GM12878 (cell line): ENCODE data around the gene BLOC1S3. TPM values are rescaled to one million over a fixed set of nuclear protein-coding genes. Genes with fewer than 3 reads are reported as not detected.

ENCODE experiments used
- ATAC-seq: fragments of 200-7000 bp; cut with Tn5 transposase; 3 replicates; pipeline ENCODE4 v1.9.1; 2020; ENCODE audit warnings: mild to moderate bottlenecking, moderate library complexity
- BruUV-seq: library from RNA; stranded (reverse); fragments of 400-500 nt; replicated peaks from 2 replicates; lab custom pipeline; 2021; lab: Mats Ljungman, UMichigan
- CTCF ChIA-PET: fragments of 300-600 bp; sonication (Branson Sonifier 250); formaldehyde crosslinking; extraction: SDS; loops from one replicate; lab custom pipeline; 2021; ENCODE audit warnings: inconsistent platforms; lab: Yijun Ruan, JAX
- POLR2A ChIA-PET: fragments of 350-600 bp; formaldehyde crosslinking; extraction: SDS; loops from one replicate; lab custom pipeline; 2021; ENCODE audit warnings: inconsistent platforms; lab: Charles Lee
- RAD21 ChIA-PET: fragments of 300-600 bp; sonication (Branson Sonifier 250); formaldehyde crosslinking; loops from one replicate; lab custom pipeline; 2023; ENCODE audit warnings: antibody characterized with exemption; ENCODE audit not compliant: unreplicated experiment; lab: Charles Lee
- SMC1A ChIA-PET: fragments of 300-600 bp; sonication (Branson Sonifier 250); formaldehyde crosslinking; loops from one replicate; lab custom pipeline; 2023; ENCODE audit not compliant: unreplicated experiment, uncharacterized antibody; lab: Charles Lee
- DNase-seq: peaks from one replicate; pipeline ENCODE4 v3.0.0-alpha.2; 2011; ENCODE audit warnings: low read depth, low spot score
- FAIRE-seq: peaks from 3 replicates; lab custom pipeline; 2011; peaks lifted over from hg19 to GRCh38; lab: Jason Lieb, UNC
- H2AFZ ChIP-seq: 2 replicates; pipeline ENCODE4 v1.6.0; 2011; ENCODE audit warnings: low read depth, low read length, control low read depth; ENCODE audit not compliant: control insufficient read depth
- H3K27ac ChIP-seq: 2 replicates; pipeline ENCODE4 v1.5.1; 2011; ENCODE audit warnings: control low read depth; ENCODE audit not compliant: control insufficient read depth, insufficient read depth
- H3K27me3 ChIP-seq, 2 experiments: replicated peaks in 1 of 2; 2 replicates each; pipeline versions ENCODE4 v1.6.0 to v1.6.1; 2011; ENCODE audit warnings: low read length in 1 of 2; ENCODE audit not compliant: control insufficient read depth in 2 of 2, insufficient read depth in 2 of 2
- H3K36me3 ChIP-seq, 2 experiments: 2 replicates each; pipeline ENCODE4 v1.5.1; 2011; ENCODE audit warnings: low read length in 1 of 2; ENCODE audit not compliant: control insufficient read depth in 2 of 2, insufficient read depth in 2 of 2
- H3K4me1 ChIP-seq: 2 replicates; pipeline ENCODE4 v1.6.1; 2011; ENCODE audit warnings: mild to moderate bottlenecking, low read length, moderate library complexity, mixed read lengths; ENCODE audit not compliant: control insufficient read depth, insufficient read depth
- H3K4me2 ChIP-seq: 2 replicates; pipeline ENCODE4 v1.6.0; 2011; ENCODE audit warnings: control low read depth; ENCODE audit not compliant: control insufficient read depth, insufficient read depth
- H3K4me3 ChIP-seq: fragments of 200-600 bp; sonication (generic); 2 replicates; pipeline ENCODE4 v1.5.1; 2016
- H3K79me2 ChIP-seq: 2 replicates; pipeline ENCODE4 v1.6.0; 2011; ENCODE audit warnings: low read length; ENCODE audit not compliant: control insufficient read depth, insufficient read depth
- H3K9ac ChIP-seq: 2 replicates; pipeline ENCODE4 v1.8.0; 2011; ENCODE audit warnings: low read length, control low read depth, mixed read lengths; ENCODE audit not compliant: control insufficient read depth, insufficient read depth
- H3K9me3 ChIP-seq: replicated peaks from 3 replicates; pipeline ENCODE4 v1.5.1; 2011; ENCODE audit warnings: mild to moderate bottlenecking, low read length; ENCODE audit not compliant: control insufficient read depth, insufficient read depth
- H4K20me1 ChIP-seq: 2 replicates; pipeline ENCODE4 v1.6.0; 2011; ENCODE audit not compliant: control insufficient read depth, insufficient read depth
- BCL3 ChIP-seq: IDR thresholded peaks from 2 replicates; pipeline ENCODE4 v1.6.1; 2011; ENCODE audit warnings: borderline replicate concordance, low read depth, mild to moderate bottlenecking, moderate library complexity, low read length; ENCODE audit not compliant: insufficient read depth, poor library complexity, severe bottlenecking
- E2F8 ChIP-seq: fragments of 450-650 bp; IDR thresholded peaks from 2 replicates; pipeline ENCODE4 v1.6.1; 2018; ENCODE audit warnings: mild to moderate bottlenecking, low read depth, moderate library complexity; ENCODE audit not compliant: partially characterized antibody
- IRF3 ChIP-seq: fragments of 450-650 bp; IDR thresholded peaks from 2 replicates; pipeline ENCODE4 v1.6.1; 2014; ENCODE audit warnings: mild to moderate bottlenecking
- NFXL1 ChIP-seq: fragments of 450-650 bp; IDR thresholded peaks from 2 replicates; pipeline ENCODE4 v1.6.1; 2017; ENCODE audit warnings: antibody characterized with exemption, mild to moderate bottlenecking, borderline replicate concordance
- RAD21 ChIP-seq: IDR thresholded peaks from 2 replicates; pipeline ENCODE4 v1.6.1; 2011; ENCODE audit warnings: mild to moderate bottlenecking, low read depth, low read length, moderate library complexity; ENCODE audit not compliant: insufficient read depth
- RAD51 ChIP-seq: fragments of 450-650 bp; IDR thresholded peaks from 2 replicates; pipeline ENCODE4 v1.6.1; 2016; ENCODE audit warnings: moderate library complexity, mild to moderate bottlenecking, inconsistent platforms
- RELB ChIP-seq: fragments of 450-650 bp; IDR thresholded peaks from 2 replicates; pipeline ENCODE4 v1.6.1; 2017; ENCODE audit warnings: low read depth, mild to moderate bottlenecking, moderate library complexity
- ZNF217 ChIP-seq: fragments of 450-650 bp; IDR thresholded peaks from 2 replicates; pipeline ENCODE4 v1.6.1; 2017; ENCODE audit warnings: antibody characterized with exemption, mild to moderate bottlenecking
- WGBS: methylation state at CpG from one replicate; pipeline ENCODE4 v1.1.6; 2016; ENCODE audit warnings: low lambda C conversion rate; ENCODE audit not compliant: insufficient replicate concordance, insufficient coverage; ENCODE audit errors: missing lambda C conversion rate; 5-methylcytosine and 5-hydroxymethylcytosine counted together
- in situ Hi-C: fragments of 300-500 bp; cut with MboI; formaldehyde crosslinking; loops from 9 replicates; pipeline ENCODE4 v1.14.3; 2018; ENCODE audit warnings: mixed read lengths
- intact Hi-C: fragments of 100-400 bp; cut with micrococcal nuclease; formaldehyde crosslinking; loops from one replicate; pipeline ENCODE4 v1.14.2; 2022; ENCODE audit not compliant: unreplicated experiment
- polyA plus RNA-seq, 11 experiments: library from polyadenylated mRNA; depleted of rRNA in 4 of 11; unstranded in 6 of 11; stranded (reverse) in 5 of 11; fragments of >200 nt; fragmentation: Nextera tagmentation in 4 of 11; fragmentation: Illumina TruSeq in 1 of 11; extraction: Ambion mirVana in 4 of 11; extraction: Trizol in 1 of 11; gene quantifications; 1 replicate in 1 of 11; 2 replicates in 10 of 11; pipeline versions ENCODE4 v1.2.1 to v1.2.3, GENCODE V29; 2011 to 2016; ENCODE audit warnings: inconsistent platforms in 2 of 11, missing spikeins in 2 of 11, low read depth in 1 of 11
- total RNA-seq, 4 experiments: library from RNA; depleted of rRNA in 3 of 4; stranded (reverse); fragments of >200 nt in 3 of 4; fragmentation: Illumina TruSeq in 1 of 4; extraction: Trizol in 1 of 4; gene quantifications; 2 replicates each; pipeline versions ENCODE4 v1.2.1 to v1.2.3, GENCODE V29; 2013 to 2021
- TF ChIP-seq, protein P1 (sequence below): fragments of 150-350 bp; IDR thresholded peaks from 2 replicates; pipeline ENCODE4 v1.6.1; 2016; ENCODE audit warnings: low read depth, low read length

The BLOC1S3 gene
- total and polyA plus RNA-seq, 10 of the 15 experiments (the other 5 are each of a cell fraction or from before 2014, with no cell fraction given) = 3.6 to 18.3 (median 10.4) TPM

- ATAC-seq = no peak
- no peak overlapping the region for H3K4me2 ChIP-seq
- no peak for FAIRE-seq
- DNase-seq = no peak
- H3K27ac ChIP-seq = no peak overlapping the region
- ChIA-PET SMC1A (interaction anchor here (0.6 kb wide), 1 partner anchor 11 kb away, joined by 3 read pairs; no protein-coding TSS in a partner anchor), CTCF (no interaction called here), RAD21 (no interaction called here), POLR2A (interaction anchor here (0.6 kb wide), 1 partner anchor 911 kb away, joined by 3 read pairs; the partner anchor contains the start of gene ZNF235)
- H3K4me3 ChIP-seq = no peak overlapping the region
- in situ Hi-C loops = no loop called here
- H3K27me3 ChIP-seq = peaks cover 2 to 3% of the 10 kb centered on the region in 2 experiments
- H3K4me1 ChIP-seq = no peaks in the 10 kb centered on the region
- 9% methylated on average over 35 of the region's 35 CpGs for WGBS
- BruUV-seq = no TSS peak
- H2AFZ ChIP-seq = no peak overlapping the region
- no peaks in the 10 kb centered on the region for H4K20me1 ChIP-seq
- H3K36me3 ChIP-seq = no peaks in the 10 kb centered on the region
- H3K9me3 ChIP-seq = no peaks in the 10 kb centered on the region
- intact Hi-C loops = no loop called here
- H3K79me2 ChIP-seq = no peaks in the 10 kb centered on the region
- no peak overlapping the region for H3K9ac ChIP-seq
- TF ChIP-seq E2F8 = no peak
- TF ChIP-seq ZNF217 = no peak
- no peak for TF ChIP-seq RELB
- TF ChIP-seq IRF3 = no peak
- TF ChIP-seq RAD21 = no peak
- TF ChIP-seq, protein P1, sequence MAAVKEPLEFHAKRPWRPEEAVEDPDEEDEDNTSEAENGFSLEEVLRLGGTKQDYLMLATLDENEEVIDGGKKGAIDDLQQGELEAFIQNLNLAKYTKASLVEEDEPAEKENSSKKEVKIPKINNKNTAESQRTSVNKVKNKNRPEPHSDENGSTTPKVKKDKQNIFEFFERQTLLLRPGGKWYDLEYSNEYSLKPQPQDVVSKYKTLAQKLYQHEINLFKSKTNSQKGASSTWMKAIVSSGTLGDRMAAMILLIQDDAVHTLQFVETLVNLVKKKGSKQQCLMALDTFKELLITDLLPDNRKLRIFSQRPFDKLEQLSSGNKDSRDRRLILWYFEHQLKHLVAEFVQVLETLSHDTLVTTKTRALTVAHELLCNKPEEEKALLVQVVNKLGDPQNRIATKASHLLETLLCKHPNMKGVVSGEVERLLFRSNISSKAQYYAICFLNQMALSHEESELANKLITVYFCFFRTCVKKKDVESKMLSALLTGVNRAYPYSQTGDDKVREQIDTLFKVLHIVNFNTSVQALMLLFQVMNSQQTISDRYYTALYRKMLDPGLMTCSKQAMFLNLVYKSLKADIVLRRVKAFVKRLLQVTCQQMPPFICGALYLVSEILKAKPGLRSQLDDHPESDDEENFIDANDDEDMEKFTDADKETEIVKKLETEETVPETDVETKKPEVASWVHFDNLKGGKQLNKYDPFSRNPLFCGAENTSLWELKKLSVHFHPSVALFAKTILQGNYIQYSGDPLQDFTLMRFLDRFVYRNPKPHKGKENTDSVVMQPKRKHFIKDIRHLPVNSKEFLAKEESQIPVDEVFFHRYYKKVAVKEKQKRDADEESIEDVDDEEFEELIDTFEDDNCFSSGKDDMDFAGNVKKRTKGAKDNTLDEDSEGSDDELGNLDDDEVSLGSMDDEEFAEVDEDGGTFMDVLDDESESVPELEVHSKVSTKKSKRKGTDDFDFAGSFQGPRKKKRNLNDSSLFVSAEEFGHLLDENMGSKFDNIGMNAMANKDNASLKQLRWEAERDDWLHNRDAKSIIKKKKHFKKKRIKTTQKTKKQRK = no peak
- TF ChIP-seq NFXL1 = no peak
- no peak for TF ChIP-seq BCL3
- no peak for TF ChIP-seq RAD51
These were observed 37.0 kb downstream of the BLOC1S3 start for GRCh38 chr19:45215391-45216191.
